Stimulated activated CD8-positive, alpha-beta memory T cell treated with anti-CD3 and anti-CD28 coated beads, Interleukin-2, amount 100 ng/mL, for 1 hour (primary cell): ENCODE data around the gene PAXIP1.

Experiments
- DNase-seq, 2 donors: peaks; one replicate each; pipeline ENCODE4 v3.0.0-alpha.2; 2020; ENCODE audit warnings: low read depth in 2 of 2

Gene PAXIP1

GRCh38 chr7:154996756-154997155 is 6.2 kb downstream of the PAXIP1 start:
- DNase-seq = no peak

GRCh38 chr7:154996101-154996500 is 6.8 kb downstream of the PAXIP1 start:
- no peak for DNase-seq

GRCh38 chr7:154994996-154995395 is 7.9 kb downstream of the PAXIP1 start:
- DNase-seq = no peak

GRCh38 chr7:154990964-154991540 is 11.9 kb downstream of the PAXIP1 start:
- no peak for DNase-seq

GRCh38 chr7:154987571-154987970 is 15.4 kb downstream of the PAXIP1 start:
- no peak for DNase-seq

GRCh38 chr7:154986200-154986945 is 16.6 kb downstream of the PAXIP1 start:
- no peak for DNase-seq

- no peak for DNase-seq
These were observed 17.7 kb downstream of the PAXIP1 start for GRCh38 chr7:154985230-154985629.

- DNase-seq = no peak
These were observed 18.2 kb downstream of the PAXIP1 start for GRCh38 chr7:154984601-154985188.

- DNase-seq = no peak
These were observed 24.9 kb downstream of the PAXIP1 start for GRCh38 chr7:154978017-154978416.

GRCh38 chr7:154977250-154977649 is 25.7 kb downstream of the PAXIP1 start:
- DNase-seq = no peak

- no peak for DNase-seq
These were observed 26.1 kb downstream of the PAXIP1 start for GRCh38 chr7:154976844-154977243.

GRCh38 chr7:154975984-154976383 is 26.9 kb downstream of the PAXIP1 start:
- no peak for DNase-seq

- no peak for DNase-seq
These were observed 29.5 kb downstream of the PAXIP1 start for GRCh38 chr7:154973381-154973780.

GRCh38 chr7:154968336-154969001 is 34.5 kb downstream of the PAXIP1 start:
- DNase-seq = no peak

GRCh38 chr7:154967401-154967955 is 35.4 kb downstream of the PAXIP1 start:
- no peak for DNase-seq

- DNase-seq = no peak
These were observed 37.9 kb downstream of the PAXIP1 start for GRCh38 chr7:154965014-154965413.

GRCh38 chr7:154960063-154960790 is 42.7 kb downstream of the PAXIP1 start:
- no peak for DNase-seq

GRCh38 chr7:154956427-154956826 is 46.5 kb downstream of the PAXIP1 start:
- no peak for DNase-seq

GRCh38 chr7:154953006-154953684 is 49.8 kb downstream of the PAXIP1 start:
- peak; percentile 24 to 50 for DNase-seq

GRCh38 chr7:154950960-154951359 is 52.0 kb downstream of the PAXIP1 start:
- no peak for DNase-seq

- DNase-seq = no peak
These were observed 55.3 kb downstream of the PAXIP1 start for GRCh38 chr7:154947604-154948003.
